HG02884 (cell line): ENCODE results near the gene AKAP13.

Experiments used
- ATAC-seq: cut with Tn5 transposase; IDR thresholded peaks from one replicate; pipeline ENCODE4 v1.9.1; 2021; ENCODE audit warnings: mild to moderate bottlenecking, moderate library complexity; ENCODE audit not compliant: unreplicated experiment

Gene AKAP13

DNA sequence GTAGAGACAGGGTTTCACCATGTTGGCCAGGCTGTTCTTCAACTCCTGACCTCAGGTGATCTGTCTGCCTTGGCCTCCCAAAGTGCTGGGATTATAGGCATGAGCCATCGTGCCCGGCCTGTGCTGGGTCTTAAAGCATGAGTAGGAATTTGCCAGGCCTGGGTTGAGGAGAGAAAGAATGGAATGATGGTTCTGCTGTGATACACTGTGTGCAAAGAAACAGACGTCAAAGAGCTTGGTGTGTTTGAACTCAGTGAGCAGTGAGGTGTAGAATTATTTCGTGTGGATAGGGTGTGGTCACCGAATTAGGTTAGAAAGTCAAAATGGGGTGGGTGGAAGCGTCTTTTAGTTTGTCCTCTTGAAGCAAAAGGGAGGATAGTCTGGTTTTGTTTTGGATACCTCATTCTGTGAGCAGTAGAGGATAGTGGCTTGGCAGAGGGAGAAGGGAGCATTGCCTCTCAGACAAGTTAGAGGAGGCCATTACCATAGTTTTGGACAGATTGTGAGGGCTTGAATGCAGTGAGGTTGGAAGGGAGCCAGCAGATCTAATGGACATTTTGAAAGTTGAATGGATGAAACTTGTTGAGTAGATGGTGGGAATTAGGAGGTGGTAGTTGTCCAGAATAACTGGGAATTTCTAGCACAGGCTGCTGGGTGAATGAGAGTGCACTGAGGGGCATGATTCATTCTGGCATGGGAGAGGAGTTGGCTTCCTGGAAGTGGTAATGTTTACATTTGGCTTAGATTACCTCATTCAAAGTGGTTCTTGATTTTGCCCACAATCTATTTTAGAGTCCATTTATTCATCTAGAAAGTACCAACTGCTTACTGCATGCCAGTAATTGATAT lies 27.2 kb downstream of the AKAP13 start:
- ATAC-seq = no peak

DNA sequence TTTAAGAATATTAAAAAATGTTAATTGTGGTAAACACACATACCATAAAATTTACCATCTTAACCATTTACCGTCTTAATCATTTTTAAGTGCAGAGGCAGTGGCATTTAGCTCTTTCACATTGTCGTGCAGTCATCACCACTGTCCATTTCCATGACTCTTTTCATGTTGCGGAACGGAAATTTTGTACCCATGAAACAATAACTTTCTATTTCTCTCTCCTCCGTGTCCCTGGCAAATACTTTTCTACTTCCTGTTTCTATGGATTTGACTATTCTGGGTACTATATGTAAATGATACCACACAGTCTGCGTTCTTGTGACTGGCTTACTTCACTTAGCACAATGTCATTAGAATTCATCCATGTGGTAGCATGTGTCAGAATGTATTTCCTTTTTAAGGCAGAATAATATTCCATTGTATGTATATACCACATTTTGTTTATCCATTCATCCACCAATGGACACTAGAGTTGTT lies 27.9 kb downstream of the AKAP13 start:
- no peak for ATAC-seq

DNA sequence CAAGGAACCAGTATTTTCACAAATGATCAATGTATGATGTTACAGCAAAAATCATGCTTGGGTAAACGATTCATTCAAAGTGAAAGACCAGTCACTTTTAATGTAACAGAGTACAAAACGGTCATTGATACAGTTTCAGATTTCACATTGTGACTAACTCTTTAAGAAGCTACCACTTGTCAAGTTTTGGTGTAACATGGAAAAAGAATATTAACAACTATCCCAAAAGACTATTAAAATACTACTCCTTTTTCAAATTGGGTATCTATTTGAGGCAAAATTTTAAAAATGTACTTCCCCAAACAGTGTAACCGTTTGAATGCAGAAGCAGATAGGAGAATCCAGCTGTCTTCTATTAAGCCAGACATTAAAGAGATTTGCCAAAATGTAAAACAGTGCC lies 31.7 kb downstream of the AKAP13 start:
- no peak for ATAC-seq

DNA sequence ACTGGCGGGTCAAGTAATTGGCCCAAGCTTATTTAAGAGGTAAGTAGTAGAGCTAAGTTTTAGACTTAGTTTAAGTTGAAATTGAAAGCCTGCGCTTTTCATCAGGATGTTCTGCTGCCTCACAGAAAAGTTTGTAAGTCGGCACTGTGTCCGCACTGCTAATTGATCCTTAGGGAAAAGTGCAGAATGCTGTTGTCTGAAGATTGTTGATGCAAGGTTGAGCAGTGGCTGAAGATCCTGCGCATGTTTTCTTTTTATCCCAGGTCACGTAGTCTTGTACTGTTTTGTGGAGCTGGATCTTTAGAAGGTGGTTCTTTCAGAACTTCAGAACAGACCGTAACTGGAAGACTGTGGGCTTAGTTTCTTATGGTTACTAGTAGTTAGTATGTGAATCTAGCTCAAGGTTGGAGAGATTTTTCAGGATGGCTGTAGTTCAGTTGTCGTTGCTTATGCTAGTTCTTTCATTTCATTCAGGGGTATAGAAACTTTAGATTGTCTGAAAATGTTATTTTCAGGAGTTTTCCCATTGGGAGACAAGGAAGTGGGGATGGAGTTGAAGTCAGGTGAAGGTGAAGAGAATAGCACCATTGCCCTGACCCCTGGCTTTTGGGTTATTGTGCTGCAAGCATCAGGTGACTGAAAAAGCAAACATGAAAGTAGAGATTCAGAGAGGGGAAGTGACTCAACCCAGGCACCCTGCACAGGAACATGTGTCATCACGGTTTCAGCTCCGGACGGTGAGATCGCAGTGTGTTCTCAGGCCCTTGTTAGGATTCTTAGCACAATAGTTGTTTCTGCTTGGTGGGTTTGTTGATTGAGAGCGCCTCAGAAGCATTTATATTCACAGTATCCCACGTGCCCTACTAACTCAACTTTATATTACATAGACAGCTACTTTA lies 32.8 kb downstream of the AKAP13 start:
- ATAC-seq = peak; percentile 97

DNA sequence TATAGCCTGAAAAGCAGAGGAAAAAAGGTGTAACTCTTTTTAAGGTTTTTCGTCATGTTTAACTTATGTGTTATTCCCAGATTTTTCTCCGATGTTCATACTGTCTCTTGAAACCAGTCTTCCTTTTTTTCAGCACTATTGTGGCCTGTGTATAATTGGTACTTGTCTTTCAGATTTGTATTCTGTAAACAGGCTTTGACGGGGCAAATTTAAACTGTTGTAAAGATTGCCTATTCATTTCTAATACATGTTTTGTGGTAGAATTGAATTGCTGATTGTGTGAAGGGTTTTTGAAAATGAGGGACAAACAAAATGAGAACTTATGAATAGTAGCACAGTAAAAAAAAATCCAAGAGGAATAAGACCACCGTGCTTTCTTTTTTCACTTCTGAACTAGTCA lies 33.6 kb downstream of the AKAP13 start:
- ATAC-seq = no peak

DNA sequence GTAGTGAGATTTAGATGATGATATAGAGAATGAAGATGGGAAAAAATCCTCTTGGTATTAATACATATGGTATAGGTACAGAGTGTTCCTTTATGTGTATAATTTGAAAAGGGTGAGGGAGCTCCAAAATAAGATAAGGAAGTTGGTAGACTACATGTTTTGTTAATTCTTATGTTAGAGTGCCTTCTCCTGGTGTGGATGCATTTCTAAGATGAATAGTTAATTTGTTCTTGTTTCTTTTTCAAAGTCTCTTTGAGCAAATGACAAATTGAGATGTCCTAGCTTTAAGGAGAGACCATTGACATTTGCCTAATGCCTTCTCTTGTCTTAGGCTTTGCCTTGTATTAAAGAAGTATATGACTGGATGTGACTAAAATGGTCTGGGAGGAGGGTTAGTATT lies 34.1 kb downstream of the AKAP13 start:
- no peak for ATAC-seq

DNA sequence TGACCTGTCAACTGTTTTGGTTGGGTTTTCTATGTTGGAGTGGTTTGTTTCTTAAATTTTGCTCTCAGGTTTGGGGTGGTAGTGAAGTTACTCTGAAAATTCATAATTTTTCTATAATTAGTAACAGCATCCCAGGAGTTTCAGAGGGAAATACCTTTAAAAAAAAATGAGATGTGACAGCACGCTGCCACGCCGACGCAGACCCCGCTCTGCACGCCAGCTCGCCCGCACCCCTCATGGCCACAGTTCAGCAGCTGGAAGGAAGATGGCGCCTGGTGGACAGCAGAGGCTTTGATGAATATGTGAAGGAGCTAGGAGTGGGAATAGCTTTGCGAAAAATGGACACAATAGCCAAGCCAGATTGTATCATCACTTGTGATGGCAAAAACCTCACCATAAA lies 34.6 kb downstream of the AKAP13 start:
- ATAC-seq = no peak

DNA sequence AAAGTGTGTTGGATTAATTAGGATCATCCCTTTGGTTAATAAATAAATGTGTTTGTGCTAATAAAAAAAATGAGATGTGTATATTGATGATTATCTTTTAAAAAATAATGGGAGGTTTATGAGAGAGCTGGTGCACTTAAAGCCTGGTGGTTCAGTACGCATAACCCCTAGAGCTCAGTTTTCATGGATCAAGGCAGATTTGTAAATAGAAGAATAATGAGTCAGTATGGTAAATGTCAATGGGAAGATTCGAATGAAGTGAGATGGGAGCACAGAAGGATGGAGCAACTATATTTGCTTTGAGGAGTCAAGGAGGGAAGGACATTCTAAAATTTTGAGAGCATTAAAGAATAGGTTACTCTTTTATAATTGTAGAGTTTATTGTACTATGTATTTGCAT lies 35.4 kb downstream of the AKAP13 start:
- ATAC-seq = no peak

DNA sequence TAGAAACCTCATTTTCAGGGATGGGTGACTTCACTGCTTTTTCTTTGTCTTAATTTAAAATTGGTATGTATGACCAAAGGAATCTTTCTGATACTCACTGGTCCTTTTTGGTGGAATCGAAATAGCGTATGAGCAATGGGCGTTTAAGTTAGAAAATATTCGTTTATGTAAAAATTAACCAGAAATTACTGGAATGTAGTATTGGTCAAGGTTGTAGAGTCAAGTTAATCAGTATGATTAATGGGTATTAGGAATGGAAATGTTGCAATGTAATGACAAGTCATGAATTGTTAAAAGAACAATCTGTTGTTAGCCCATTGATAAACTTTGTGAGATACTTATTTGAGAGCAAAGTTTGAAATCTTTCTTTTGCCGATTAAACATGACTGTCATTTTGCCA lies 36.9 kb downstream of the AKAP13 start:
- ATAC-seq = no peak

DNA sequence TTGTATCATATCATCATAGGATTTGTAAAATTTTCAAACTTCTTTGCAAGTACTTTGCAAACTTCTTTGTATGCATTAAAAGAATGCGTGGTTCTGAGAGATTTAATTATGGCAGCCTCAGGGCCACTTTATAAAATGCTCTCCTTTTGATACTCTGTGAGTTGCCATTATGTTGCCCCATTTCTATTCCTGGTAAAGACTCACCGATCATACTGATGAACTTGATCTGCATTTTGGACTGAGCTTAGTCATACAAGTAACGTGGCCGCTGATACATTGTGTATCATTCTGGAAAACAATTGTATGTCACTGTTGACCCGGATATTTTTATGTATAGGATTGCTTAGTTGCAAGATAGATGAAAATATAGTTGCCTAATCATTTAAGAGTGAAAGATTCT lies 38.8 kb downstream of the AKAP13 start:
- no peak for ATAC-seq

DNA sequence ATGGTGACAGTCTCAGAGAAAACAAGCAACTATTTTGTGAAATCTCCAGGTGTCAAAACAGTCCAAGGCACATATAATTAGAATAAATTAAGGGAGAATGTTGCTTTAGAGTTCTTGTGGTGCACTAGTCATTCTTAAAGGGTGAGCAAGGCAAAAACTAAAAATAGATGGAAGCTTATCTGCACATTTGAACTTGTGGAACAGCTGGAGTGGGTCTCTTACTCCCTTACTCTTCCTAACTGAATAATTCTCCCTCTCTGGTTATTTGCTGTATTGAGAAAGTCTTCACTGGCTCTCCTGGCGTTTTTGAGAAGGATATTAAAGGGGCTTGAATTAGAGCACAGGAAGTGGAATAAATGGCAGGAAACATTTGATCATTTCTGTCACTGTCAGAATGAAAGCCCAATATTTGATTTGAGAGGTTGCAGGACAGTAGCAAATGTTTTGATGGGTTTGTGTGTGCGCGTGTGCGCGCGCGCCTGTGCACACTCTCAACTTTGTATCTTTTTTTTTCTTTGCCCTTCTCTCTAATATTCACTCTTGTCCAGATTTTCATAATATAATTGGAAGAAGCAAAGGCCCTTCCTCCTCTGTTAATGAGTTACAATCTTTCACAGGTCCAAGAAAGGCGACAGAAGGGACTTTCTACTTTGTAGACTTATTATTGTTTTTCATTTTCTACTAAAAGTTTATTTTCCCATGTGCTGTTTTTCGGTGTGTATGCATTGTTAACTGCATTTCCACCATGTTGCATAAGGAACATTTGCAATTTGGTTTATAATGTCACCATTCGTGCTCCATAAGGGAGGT lies 40.9 kb downstream of the AKAP13 start:
- ATAC-seq = no peak

DNA sequence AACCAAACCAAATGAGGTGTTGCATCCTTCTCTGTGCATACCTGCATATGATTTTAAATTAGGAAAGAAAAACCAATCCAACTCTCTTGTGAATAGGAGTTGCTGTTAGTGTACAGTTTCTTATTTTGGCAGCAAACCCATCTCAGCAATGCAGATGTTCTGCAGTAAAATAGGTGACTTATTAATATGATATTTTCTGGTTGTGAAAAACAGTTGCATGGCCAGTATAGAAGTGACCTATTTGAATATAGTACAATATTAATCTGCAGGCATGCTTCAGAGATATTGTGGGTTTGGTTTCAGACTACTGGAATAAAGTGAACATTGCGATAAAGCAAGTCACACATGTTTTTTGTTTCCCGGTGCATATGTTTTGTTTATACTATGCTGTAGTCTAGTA lies 42.2 kb downstream of the AKAP13 start:
- no peak for ATAC-seq

DNA sequence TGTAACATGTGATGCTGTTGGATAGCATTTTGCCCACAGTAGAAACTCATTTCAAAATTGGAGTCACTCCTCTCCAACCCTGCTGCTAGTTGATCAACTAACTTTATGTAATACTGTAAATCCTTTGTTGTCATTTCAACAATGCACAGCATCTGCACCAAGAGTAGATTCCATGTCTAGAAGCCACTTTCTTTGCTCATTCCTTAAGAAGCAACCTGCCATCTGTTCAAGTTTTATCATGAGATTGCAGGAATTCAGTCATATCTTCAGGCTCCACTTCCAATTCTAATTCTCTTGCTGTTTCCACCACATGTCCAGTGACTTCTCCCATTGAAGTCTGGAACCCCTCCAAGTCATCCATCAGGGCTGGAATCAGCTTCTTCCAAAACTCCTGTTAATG lies 42.9 kb downstream of the AKAP13 start:
- no peak for ATAC-seq

DNA sequence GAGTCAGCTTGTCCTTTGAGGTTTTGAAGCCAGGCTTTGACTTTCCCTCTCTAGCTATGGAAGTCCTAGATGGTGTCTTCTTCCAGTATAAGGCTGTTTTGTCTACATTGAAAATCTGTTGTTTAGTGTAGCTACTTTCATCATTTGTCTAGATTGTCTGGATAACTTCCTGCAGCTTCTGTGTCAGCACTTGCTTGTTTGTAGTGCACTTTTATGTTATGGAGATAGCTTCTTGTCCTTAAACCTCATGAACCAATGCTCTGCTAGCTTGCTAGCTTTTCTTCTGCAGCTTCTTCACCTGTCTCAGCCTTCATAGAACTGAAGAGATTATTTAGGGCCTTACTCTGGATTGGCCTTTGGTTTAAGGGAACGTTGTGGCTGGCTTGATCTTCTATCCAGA lies 43.8 kb downstream of the AKAP13 start:
- no peak for ATAC-seq

DNA sequence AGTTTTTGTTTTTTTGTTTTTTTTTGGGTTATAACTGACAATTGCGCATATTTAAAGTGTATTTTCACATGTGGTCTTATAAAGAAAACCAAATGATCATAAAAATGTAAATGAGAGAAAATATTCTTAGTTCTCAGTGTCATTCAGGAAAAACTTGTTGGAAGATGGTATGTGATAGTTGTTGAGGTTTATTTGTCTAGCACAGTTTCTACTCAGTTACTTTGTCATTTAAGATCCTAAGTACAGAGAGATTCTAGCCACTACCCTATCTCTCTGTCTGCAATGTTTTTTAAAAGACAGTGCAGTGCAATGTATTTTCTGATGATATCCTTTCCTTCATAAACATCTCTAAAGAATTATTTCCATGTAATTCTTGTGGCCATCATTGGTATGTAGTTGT lies 46.1 kb downstream of the AKAP13 start:
- ATAC-seq = no peak

DNA sequence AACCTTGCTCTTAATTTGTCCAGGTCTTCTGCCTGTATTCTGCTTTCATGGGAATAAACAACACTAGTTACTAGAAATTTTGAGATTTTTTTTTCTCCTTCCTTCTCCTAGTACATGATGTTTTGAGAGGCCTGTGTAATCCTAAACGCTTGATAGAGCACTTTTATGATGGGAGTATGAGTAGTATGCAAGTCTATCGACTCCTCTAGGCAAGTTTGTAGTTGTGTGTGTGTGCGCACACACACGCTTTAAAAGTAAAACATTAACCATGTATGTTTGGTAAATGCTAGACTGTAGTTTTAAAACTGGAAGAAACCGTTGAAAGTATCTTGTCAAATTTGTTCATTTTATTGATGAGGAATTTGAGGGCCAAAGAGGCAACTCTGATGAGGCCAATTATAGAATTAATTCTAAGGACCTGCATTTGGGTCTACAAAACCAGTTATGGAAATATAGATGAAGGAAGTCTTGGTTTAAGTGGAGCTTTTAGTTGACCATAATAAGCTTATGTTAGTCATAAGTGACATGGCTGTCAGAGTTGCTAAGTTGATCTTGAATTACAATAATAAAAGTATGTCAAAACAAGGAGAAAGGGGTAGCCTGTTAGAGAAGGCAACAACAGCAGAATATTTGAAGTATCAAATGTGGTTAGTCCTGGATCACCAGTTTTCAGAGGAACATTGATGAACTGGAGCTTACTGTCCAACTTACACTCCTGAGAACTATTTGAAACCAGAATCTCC lies 47.1 kb downstream of the AKAP13 start:
- ATAC-seq = no peak

DNA sequence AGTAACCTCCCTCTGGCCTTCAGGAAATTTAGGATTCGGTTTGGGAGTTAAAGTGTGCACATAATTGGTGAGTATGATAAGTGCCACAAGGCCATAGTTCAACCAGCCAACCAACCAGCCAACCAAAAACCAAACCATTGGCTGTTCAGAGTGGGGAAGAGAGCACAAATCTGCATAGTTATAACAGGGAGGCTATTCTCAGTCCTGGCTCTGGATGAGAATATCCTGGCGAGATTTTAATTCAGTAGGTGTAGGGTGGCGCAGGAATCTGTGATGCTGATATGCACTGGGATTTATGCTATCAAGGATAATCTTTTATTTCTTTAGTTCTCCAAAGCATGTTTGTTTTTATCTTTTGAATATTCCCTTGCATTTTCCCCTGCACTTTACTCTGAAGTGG lies 49.1 kb downstream of the AKAP13 start:
- no peak for ATAC-seq

DNA sequence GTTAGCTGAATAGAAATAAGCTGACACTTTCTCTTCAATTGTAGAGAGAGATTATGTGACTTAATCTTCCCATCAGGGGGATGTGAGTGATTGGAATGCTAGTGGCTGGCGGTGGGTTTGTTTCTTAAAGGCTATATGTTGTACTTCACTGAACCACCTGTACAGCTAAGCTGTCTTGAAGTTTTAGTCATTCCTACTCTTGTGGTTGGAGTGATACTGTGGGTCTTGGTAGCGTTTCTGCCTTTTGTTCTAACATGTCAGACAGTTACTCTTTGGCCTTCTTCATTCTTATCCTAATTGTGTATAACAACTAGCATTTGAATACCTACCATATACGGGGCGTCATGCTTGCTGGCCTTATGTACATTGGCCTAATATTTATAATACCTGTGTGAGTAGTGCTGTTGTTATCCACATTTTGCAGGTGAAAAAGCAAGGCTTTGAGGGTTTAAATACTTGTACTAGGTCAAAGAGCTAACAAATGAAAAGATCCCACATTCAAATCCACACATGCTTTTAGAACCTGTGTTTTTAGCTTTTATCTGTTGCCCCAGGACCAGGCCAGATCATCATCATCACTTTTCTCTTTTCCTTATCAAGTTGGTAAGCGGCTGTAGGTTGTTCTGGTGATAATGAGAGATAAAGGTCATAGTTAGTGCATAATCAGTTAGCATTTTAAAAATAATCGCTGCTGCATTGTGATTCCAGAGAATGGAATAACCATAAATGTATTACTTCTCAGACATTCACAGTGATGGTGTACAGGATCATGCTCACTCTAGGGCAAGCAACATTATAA lies 50.2 kb downstream of the AKAP13 start:
- peak; percentile 99 for ATAC-seq

DNA sequence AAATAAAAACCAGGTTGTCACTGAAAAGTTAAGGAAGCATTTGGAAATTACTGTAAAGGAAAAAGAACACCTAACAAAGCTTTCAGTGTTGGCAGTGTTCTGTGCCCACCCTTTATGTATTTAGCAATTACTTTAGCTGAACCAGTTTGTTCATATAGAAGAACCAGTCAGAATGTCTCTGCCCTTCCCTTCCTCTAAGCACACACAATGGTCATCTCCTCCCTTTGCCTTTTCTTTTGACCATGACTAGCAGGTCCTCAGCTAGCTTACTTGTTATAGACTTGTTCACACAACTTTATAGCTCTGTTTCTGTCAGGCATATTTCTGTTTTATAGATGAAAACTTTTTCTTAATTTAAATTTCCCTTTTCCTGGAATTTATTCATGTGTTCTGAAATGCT lies 59.6 kb downstream of the AKAP13 start:
- ATAC-seq = no peak

DNA sequence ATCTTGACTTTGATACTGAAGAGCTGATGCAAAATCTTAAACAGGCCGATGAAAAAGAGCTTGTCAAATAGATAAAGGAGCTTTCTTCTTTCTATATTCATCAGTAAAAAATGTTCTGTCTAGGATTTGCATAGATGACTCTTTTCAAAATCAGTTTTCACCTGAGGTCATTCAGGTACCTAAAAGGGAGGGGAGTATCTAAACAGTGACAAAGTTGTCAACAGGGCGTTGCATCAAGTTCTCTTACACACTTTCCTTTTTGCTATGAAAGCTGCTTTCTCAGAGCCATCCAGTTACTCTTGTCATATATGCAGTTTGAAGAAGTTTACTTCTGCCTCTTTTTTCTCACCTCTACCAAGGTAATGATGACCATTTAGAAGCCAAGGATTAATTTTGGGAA lies 60.0 kb downstream of the AKAP13 start:
- no peak for ATAC-seq
